Bronchial epithelial cell (primary cell): ENCODE data around the gene CDH13. TPM values are rescaled to one million over a fixed set of nuclear protein-coding genes. Genes with fewer than 3 reads are reported as not detected.

ENCODE experiments used
- DNase-seq: peaks from one replicate; pipeline ENCODE4 v3.0.0-alpha.2; 2010; ENCODE audit warnings: low read depth
- FAIRE-seq: peaks from 2 replicates; lab custom pipeline; 2011; peaks lifted over from hg19 to GRCh38; lab: Jason Lieb, UNC
- H3K27me3 ChIP-seq: 2 replicates; pipeline ENCODE4 v1.5.1; 2011; ENCODE audit warnings: low read length; ENCODE audit not compliant: control insufficient read depth, insufficient read depth
- H3K36me3 ChIP-seq: 2 replicates; pipeline ENCODE4 v1.5.1; 2011; ENCODE audit warnings: low read length; ENCODE audit not compliant: control insufficient read depth, insufficient read depth
- H3K4me3 ChIP-seq: 2 replicates; pipeline ENCODE4 v1.5.1; 2011; ENCODE audit warnings: mild to moderate bottlenecking, low read depth, low read length, control low read depth
- CTCF ChIP-seq: IDR thresholded peaks from 2 replicates; pipeline ENCODE4 v1.5.1; 2011; ENCODE audit warnings: mild to moderate bottlenecking, moderate library complexity, low read length, control low read depth, inconsistent platforms; ENCODE audit not compliant: insufficient read depth, severe bottlenecking
- total RNA-seq: library from RNA; depleted of rRNA; stranded (reverse); fragments of >200 nt; gene quantifications from 2 replicates; pipeline ENCODE4 v1.2.1, GENCODE V29; 2014

Gene CDH13
- total RNA-seq, 1 donor from 2014 or later, result 31.3 TPM

DNA sequence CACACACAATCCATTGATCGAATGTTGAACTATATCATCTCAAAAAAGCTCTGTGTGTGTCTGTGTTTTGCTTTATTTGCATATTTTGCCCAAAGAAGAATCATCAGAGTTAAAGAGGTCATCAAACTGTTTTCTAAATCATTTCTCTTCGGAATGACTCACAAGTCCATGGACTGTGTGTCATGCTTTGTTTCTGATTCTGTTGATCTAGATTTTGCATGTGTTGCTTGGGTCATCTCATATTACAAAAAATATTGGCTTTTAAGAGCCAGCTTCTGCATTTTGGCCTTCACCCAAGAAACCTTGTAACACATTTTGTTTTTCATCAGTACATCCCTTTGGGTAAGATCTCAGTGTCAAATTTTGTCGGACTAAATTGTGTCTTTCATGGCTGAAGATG lies 709.8 kb downstream of the CDH13 start:
- H3K27me3 ChIP-seq, result no peaks in the 10 kb centered on the region
- no peak overlapping the region for H3K4me3 ChIP-seq
- no peak for TF ChIP-seq CTCF
- no peak for FAIRE-seq
- H3K36me3 ChIP-seq, result no peaks in the 10 kb centered on the region
- peak; percentile 77 for DNase-seq

- FAIRE-seq, result no peak
- no peak for DNase-seq
- H3K36me3 ChIP-seq, result no peaks in the 10 kb centered on the region
- no peak overlapping the region for H3K4me3 ChIP-seq
- no peaks in the 10 kb centered on the region for H3K27me3 ChIP-seq
- no peak for TF ChIP-seq CTCF
These were observed 711.4 kb downstream of the CDH13 start for GRCh38 chr16:83338138-83338537.

DNA sequence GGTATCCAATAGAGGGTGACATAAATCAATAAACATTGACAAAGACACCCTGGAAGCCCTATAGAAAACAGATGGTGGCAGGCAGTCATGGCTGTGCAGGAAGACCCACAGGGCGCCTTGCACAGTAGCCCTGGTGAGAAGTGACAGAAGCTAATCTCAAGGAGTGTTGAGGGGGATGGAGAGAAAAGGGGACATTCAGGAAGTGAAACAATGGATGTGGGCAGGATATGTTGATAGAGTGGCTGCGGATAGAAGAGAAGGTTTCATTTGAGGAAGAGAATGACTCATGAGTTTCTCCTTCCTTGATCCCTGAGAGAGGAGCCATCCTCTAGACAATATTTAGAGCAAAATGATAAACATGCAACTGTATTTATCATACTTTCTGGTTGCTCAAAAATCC lies 712.2 kb downstream of the CDH13 start:
- no peak for TF ChIP-seq CTCF
- peak; percentile 42 for DNase-seq

GRCh38 chr16:83343935-83344366 lies 717.2 kb downstream of the CDH13 start:
- FAIRE-seq, result no peak

More for the DNA sequence above, 712.2 kb downstream of the CDH13 start:
- Histone ChIP-seq H3K4me3 (no peak overlapping the region), H3K36me3 (no peaks in the 10 kb centered on the region), H3K27me3 (no peaks in the 10 kb centered on the region)
- FAIRE-seq, result no peak

GRCh38 chr16:83345846-83346640 lies 719.3 kb downstream of the CDH13 start:
- no peaks in the 10 kb centered on the region for H3K27me3 ChIP-seq
- no peak overlapping the region for H3K4me3 ChIP-seq
- FAIRE-seq (no peak), DNase-seq (no peak)
- H3K36me3 ChIP-seq, result no peaks in the 10 kb centered on the region
- TF ChIP-seq CTCF, result no peak

More at GRCh38 chr16:83343935-83344366, 717.2 kb downstream of the CDH13 start:
- Histone ChIP-seq H3K36me3 (no peaks in the 10 kb centered on the region), H3K4me3 (no peak overlapping the region), H3K27me3 (no peaks in the 10 kb centered on the region)
- peak; percentile 72 for DNase-seq
- no peak for TF ChIP-seq CTCF
